Astrocyte (in vitro differentiated cells and primary cell): ENCODE results near the gene CNTN1.

Source experiments
- CTCF ChIP-seq: IDR thresholded peaks from 2 replicates; pipeline ENCODE4 v1.5.1; 2011; ENCODE audit warnings: low read depth, mild to moderate bottlenecking, inconsistent platforms, low read length, moderate library complexity; ENCODE audit not compliant: insufficient read depth
- EZH2 ChIP-seq: IDR thresholded peaks from 2 replicates; pipeline ENCODE4 v1.6.1; 2012; ENCODE audit warnings: mild to moderate bottlenecking, low read length, inconsistent platforms; ENCODE audit not compliant: insufficient read depth

DNA sequence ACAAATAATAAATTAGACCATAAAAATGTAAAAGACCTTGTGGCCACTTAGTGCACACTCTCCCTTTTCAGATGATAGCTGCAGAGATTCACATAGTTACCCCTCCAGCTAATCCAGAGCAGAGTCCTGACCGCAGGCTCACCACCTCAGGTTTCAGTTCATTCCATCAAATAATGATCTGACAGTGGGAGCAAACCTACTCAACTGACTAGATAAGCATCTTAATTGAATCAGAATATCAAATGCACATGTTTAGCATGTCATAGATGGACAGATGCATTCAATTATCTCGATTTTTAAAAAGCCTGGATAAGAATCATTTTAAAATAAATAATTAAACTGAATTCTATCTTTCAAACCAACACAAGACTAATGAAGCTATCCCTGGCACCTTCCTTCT lies 253.5 kb downstream of the CNTN1 start:
- TF ChIP-seq CTCF: no peak
- TF ChIP-seq EZH2: no peak
